Measurements from ENCODE around the gene CCDC110.

DNA sequence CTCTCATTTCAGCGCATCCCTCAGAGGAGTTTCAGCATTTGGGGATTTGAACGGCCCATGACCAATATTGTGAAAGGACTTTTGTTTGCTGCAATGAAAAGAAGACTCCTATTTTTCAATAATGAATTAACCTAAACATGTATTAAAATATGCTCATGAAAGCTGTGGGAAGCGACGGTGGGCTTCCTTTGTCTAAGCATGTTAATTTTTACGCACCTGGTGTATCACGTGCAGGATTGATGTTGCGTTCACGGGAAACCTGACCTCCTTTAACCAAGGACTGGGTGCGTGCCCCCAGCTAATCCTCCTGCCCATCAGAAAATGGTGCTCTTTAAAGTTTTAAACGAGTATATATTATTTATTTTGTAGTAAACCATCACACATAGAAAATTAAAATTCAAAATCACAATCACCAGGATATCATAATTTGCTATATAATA lies 590 bp upstream of the CCDC110 start:
- TF ChIP-seq, protein P1, sequence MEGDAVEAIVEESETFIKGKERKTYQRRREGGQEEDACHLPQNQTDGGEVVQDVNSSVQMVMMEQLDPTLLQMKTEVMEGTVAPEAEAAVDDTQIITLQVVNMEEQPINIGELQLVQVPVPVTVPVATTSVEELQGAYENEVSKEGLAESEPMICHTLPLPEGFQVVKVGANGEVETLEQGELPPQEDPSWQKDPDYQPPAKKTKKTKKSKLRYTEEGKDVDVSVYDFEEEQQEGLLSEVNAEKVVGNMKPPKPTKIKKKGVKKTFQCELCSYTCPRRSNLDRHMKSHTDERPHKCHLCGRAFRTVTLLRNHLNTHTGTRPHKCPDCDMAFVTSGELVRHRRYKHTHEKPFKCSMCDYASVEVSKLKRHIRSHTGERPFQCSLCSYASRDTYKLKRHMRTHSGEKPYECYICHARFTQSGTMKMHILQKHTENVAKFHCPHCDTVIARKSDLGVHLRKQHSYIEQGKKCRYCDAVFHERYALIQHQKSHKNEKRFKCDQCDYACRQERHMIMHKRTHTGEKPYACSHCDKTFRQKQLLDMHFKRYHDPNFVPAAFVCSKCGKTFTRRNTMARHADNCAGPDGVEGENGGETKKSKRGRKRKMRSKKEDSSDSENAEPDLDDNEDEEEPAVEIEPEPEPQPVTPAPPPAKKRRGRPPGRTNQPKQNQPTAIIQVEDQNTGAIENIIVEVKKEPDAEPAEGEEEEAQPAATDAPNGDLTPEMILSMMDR (IDR thresholded peaks at IDR 0.05): no peak
- no peak for TF ChIP-seq EP300 (IDR thresholded peaks at IDR 0.05)
- no peak for TF ChIP-seq CBX2 (IDR thresholded peaks at IDR 0.05; ENCODE audit: borderline replicate concordance, low read depth)
- TF ChIP-seq GATA3 (IDR thresholded peaks at IDR 0.05; ENCODE audit: borderline replicate concordance): no peak
- TF ChIP-seq RAD21 (conservative IDR thresholded peaks at IDR 0.05 in 1 of 2, IDR thresholded peaks at IDR 0.05 in 1 of 2): no peak
- TF ChIP-seq, protein P2, sequence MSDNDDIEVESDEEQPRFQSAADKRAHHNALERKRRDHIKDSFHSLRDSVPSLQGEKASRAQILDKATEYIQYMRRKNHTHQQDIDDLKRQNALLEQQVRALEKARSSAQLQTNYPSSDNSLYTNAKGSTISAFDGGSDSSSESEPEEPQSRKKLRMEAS (IDR thresholded peaks at IDR 0.05): no peak
- TF ChIP-seq, protein P3, sequence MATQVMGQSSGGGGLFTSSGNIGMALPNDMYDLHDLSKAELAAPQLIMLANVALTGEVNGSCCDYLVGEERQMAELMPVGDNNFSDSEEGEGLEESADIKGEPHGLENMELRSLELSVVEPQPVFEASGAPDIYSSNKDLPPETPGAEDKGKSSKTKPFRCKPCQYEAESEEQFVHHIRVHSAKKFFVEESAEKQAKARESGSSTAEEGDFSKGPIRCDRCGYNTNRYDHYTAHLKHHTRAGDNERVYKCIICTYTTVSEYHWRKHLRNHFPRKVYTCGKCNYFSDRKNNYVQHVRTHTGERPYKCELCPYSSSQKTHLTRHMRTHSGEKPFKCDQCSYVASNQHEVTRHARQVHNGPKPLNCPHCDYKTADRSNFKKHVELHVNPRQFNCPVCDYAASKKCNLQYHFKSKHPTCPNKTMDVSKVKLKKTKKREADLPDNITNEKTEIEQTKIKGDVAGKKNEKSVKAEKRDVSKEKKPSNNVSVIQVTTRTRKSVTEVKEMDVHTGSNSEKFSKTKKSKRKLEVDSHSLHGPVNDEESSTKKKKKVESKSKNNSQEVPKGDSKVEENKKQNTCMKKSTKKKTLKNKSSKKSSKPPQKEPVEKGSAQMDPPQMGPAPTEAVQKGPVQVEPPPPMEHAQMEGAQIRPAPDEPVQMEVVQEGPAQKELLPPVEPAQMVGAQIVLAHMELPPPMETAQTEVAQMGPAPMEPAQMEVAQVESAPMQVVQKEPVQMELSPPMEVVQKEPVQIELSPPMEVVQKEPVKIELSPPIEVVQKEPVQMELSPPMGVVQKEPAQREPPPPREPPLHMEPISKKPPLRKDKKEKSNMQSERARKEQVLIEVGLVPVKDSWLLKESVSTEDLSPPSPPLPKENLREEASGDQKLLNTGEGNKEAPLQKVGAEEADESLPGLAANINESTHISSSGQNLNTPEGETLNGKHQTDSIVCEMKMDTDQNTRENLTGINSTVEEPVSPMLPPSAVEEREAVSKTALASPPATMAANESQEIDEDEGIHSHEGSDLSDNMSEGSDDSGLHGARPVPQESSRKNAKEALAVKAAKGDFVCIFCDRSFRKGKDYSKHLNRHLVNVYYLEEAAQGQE (IDR thresholded peaks at IDR 0.05): no peak
- no peak for TF ChIP-seq CHD2 (IDR thresholded peaks at IDR 0.05; ENCODE audit: low read length, partially characterized antibody)
